WTC11 (cell line): Measurements from ENCODE around the gene SUPT4H1. TPM values are rescaled to one million over a fixed set of nuclear protein-coding genes. Genes with fewer than 3 reads are reported as not detected.

Experiments
- ATAC-seq: fragments of 200-7000 bp; cut with Tn5 transposase; 2 replicates; pipeline ENCODE4 v1.10.0; 2021; ENCODE audit warnings: mild to moderate bottlenecking, moderate library complexity
- CTCF ChIA-PET: fragments of 300-600 bp; sonication (Branson Sonifier 250); formaldehyde crosslinking; loops from one replicate; lab custom pipeline; 2021; ENCODE audit warnings: antibody characterized with exemption; lab: Charles Lee
- POLR2A ChIA-PET: fragments of 350-600 bp; sonication (Branson Sonifier 250); formaldehyde crosslinking; loops from one replicate; lab custom pipeline; 2021; ENCODE audit warnings: antibody characterized with exemption; lab: Charles Lee
- DNase-seq: peaks from one replicate; pipeline ENCODE4 v3.0.0; 2021; ENCODE audit warnings: low spot score
- H3K27ac Mint-ChIP-seq: 2 replicates; pipeline ENCODE4 v1.8.0; 2021; ENCODE audit warnings: mixed read lengths
- H3K27me3 Mint-ChIP-seq: 2 replicates; pipeline ENCODE4 v1.8.0; 2021; ENCODE audit warnings: low read depth, mild to moderate bottlenecking, moderate library complexity, mixed read lengths
- H3K36me3 Mint-ChIP-seq: 2 replicates; pipeline ENCODE4 v1.8.0; 2021; ENCODE audit warnings: mixed read lengths
- H3K4me1 Mint-ChIP-seq: 2 replicates; pipeline ENCODE4 v1.8.0; 2022; ENCODE audit warnings: mixed read lengths
- H3K4me3 Mint-ChIP-seq: 2 replicates; pipeline ENCODE4 v1.8.0; 2021; ENCODE audit warnings: mild to moderate bottlenecking, moderate library complexity, mixed read lengths
- H3K9me3 Mint-ChIP-seq: 2 replicates; pipeline ENCODE4 v1.8.0; 2021; ENCODE audit warnings: mixed read lengths
- ATF6 ChIP-seq: sonication (generic); formaldehyde crosslinking; IDR thresholded peaks from 2 replicates; pipeline ENCODE4 v1.8.1; 2023; ENCODE audit warnings: mild to moderate bottlenecking, missing genetic modification reagents
- E2F4 ChIP-seq: sonication (generic); formaldehyde crosslinking; IDR thresholded peaks from 2 replicates; pipeline ENCODE4 v1.8.1; 2022; ENCODE audit warnings: low read depth, mild to moderate bottlenecking, moderate library complexity, missing genetic modification reagents, borderline replicate concordance
- FOXK1 ChIP-seq: sonication (generic); formaldehyde crosslinking; IDR thresholded peaks from 2 replicates; pipeline ENCODE4 v1.8.0; 2022; ENCODE audit warnings: mild to moderate bottlenecking, moderate library complexity, missing genetic modification reagents
- FOXP4 ChIP-seq: sonication (generic); formaldehyde crosslinking; IDR thresholded peaks from 2 replicates; pipeline ENCODE4 v1.8.0; 2022; ENCODE audit warnings: mild to moderate bottlenecking, missing genetic modification reagents
- GABPB1 ChIP-seq: sonication (generic); formaldehyde crosslinking; IDR thresholded peaks from 2 replicates; pipeline ENCODE4 v1.8.1; 2023; ENCODE audit warnings: mild to moderate bottlenecking, missing genetic modification reagents
- GTF2I ChIP-seq: fragments of 250-450 bp; sonication (Bioruptor Pico); conservative IDR thresholded peaks from 2 replicates; pipeline ENCODE4 v1.4.0; 2021; ENCODE audit warnings: mild to moderate bottlenecking
- MXD4 ChIP-seq: fragments of 250-450 bp; sonication (Bioruptor Pico); IDR thresholded peaks from 2 replicates; pipeline ENCODE4 v1.8.0; 2021; ENCODE audit warnings: mild to moderate bottlenecking, moderate library complexity, borderline replicate concordance
- NFE2L1 ChIP-seq: sonication (generic); formaldehyde crosslinking; IDR thresholded peaks from 2 replicates; pipeline ENCODE4 v1.8.1; 2023; ENCODE audit warnings: missing genetic modification reagents
- NR3C1 ChIP-seq: sonication (generic); formaldehyde crosslinking; conservative IDR thresholded peaks from 2 replicates; pipeline ENCODE4 v1.8.1; 2023; ENCODE audit warnings: low read depth, mild to moderate bottlenecking, missing genetic modification reagents
- OVOL2 ChIP-seq: fragments of 250-450 bp; sonication (Bioruptor Pico); IDR thresholded peaks from 2 replicates; pipeline ENCODE4 v1.9.0; 2021; ENCODE audit warnings: mild to moderate bottlenecking, borderline replicate concordance
- PRDM15 ChIP-seq: sonication (generic); formaldehyde crosslinking; IDR thresholded peaks from 2 replicates; pipeline ENCODE4 v1.8.0; 2022; ENCODE audit warnings: missing genetic modification reagents
- SMAD4 ChIP-seq: sonication (generic); formaldehyde crosslinking; IDR thresholded peaks from 2 replicates; pipeline ENCODE4 v1.8.0; 2022; ENCODE audit warnings: mild to moderate bottlenecking, missing genetic modification reagents
- SOX15 ChIP-seq: fragments of 250-450 bp; sonication (Bioruptor Pico); IDR thresholded peaks from 2 replicates; pipeline ENCODE4 v1.9.0; 2021; ENCODE audit warnings: mild to moderate bottlenecking
- TEAD1 ChIP-seq: sonication (generic); formaldehyde crosslinking; IDR thresholded peaks from 2 replicates; pipeline ENCODE4 v1.8.0; 2022; ENCODE audit warnings: mild to moderate bottlenecking, missing genetic modification reagents
- ZNF512 ChIP-seq: sonication (generic); formaldehyde crosslinking; IDR thresholded peaks from 2 replicates; pipeline ENCODE4 v1.8.1; 2022; ENCODE audit warnings: missing genetic modification reagents, borderline replicate concordance
- total RNA-seq: library from RNA; stranded (reverse); gene quantifications from 3 replicates; pipeline ENCODE4 v1.2.3, GENCODE V29; 2021

SUPT4H1 gene
- total RNA-seq, 1 experiment from 2014 or later: 85.5 TPM

GRCh38 chr17:58314706-58315015, 37.3 kb downstream of the SUPT4H1 start:
- Mint-ChIP-seq H3K27ac (no peak overlapping the region), H3K27me3 (peaks cover 2% of the 10 kb centered on the region; the same call in 1 of the 2 replicates), H3K4me3 (no peak overlapping the region), H3K36me3 (no peaks in the 10 kb centered on the region), H3K9me3 (no peaks in the 10 kb centered on the region), H3K4me1 (peaks cover 5% of the 10 kb centered on the region)
- ChIA-PET CTCF (interaction anchor here (0.6 to 8.3 kb wide), 6 partner anchors 8 to 154 kb away, joined by 3 to 97 read pairs (median 31); partner anchors contain the start of gene RNF43), POLR2A (no interaction called here)
- no peak for ATAC-seq
- DNase-seq: no peak
- TF ChIP-seq SMAD4 (CRISPR knock-in tag) (no peak), GABPB1 (CRISPR knock-in tag) (no peak), TEAD1 (no peak), SOX15 (no peak), PRDM15 (CRISPR knock-in tag) (no peak), FOXP4 (no peak)
- TF ChIP-seq, all 79 proteins: peak for 0

DNA sequence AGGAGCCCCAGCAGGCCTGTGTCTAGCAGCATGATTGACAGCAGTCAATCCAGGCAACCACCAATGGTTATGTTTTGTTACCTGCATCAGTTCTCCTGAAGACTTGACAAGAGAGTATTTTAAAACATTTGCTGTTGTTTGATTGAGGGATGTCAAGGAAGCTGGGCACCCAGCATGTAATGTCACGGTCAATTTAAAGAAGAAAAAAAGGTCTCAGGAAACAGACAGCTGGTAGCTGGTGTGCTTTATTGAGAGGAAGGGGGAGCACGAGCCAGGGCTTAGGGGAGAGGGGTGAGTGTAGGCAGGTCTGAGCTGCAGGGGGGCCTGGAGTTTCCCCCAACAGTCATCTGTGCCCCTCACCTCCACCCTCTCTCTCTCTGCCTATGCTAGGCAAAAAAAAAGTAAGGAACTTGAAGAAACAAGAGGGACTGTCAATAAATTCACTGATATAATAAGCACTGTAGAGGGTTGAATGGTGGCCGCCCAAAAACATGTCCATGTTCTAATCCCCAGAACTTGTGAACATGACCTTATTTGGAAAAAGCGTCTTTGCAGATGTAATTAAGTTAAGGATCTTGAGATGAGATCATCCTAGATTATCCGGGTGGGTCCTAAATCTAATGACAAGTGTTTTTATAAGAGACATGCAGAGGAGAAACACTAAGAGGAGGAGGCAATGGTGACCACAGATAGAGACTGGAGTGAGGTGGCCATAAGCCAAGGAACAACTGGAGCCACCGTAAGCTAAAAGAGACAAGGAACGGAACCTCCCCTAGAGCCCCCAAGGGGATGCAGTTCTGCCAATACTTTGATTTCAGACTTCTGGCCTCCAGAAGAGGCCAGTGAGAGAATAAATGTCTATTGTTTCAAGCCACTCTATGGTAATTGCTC, 37.9 kb downstream of the SUPT4H1 start:
- no peaks in the 10 kb centered on the region for H3K36me3 Mint-ChIP-seq
- TF ChIP-seq ZNF512 (CRISPR knock-in tag) (no peak), NR3C1 (no peak), E2F4 (CRISPR knock-in tag) (no peak), MXD4 (CRISPR knock-in tag) (no peak), NFE2L1 (CRISPR knock-in tag) (no peak), GTF2I (CRISPR knock-in tag) (no peak)
- H3K27ac Mint-ChIP-seq: no peak overlapping the region; the same call in 1 of the 2 replicates
- DNase-seq: no peak
- ChIA-PET POLR2A (no interaction called here), CTCF (interaction anchor here (0.6 to 8.3 kb wide), 4 partner anchors 8 to 133 kb away, joined by 5 to 97 read pairs (median 66); partner anchors contain the start of gene RNF43)
- no peak for ATAC-seq
- peaks cover 5% of the 10 kb centered on the region for H3K4me1 Mint-ChIP-seq
- H3K9me3 Mint-ChIP-seq: no peaks in the 10 kb centered on the region
- no peak overlapping the region for H3K4me3 Mint-ChIP-seq
- no peaks in the 10 kb centered on the region for H3K27me3 Mint-ChIP-seq

DNA sequence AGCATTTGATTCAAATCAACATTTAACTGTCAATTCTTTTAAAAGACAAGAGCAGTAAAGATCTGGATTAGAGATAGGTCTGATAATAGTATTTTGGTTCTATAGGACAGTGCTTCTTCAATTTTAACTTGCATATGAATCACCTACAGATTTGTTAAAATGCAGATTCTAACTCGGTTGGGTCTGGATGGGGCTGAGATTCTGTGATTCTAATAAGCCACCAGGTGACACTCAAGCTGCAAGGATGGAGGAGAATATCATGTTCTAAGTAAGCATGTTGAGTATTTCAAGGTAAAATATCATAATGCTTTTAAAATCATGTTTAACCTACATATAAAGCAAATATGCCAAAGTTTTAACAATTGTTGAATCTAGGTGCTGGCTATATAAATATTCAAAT, 39.2 kb downstream of the SUPT4H1 start:
- POLR2A ChIA-PET: no interaction called here
- ATAC-seq (no peak), DNase-seq (no peak)
- no peaks in the 10 kb centered on the region for H3K36me3 Mint-ChIP-seq
- no peaks in the 10 kb centered on the region for H3K9me3 Mint-ChIP-seq
- no peaks in the 10 kb centered on the region; the same call in 1 of the 2 replicates for H3K27me3 Mint-ChIP-seq
- TF ChIP-seq FOXK1 (CRISPR knock-in tag): no peak
- no peak for TF ChIP-seq OVOL2 (CRISPR knock-in tag)
- no peak for TF ChIP-seq ATF6 (CRISPR knock-in tag)
- no peak overlapping the region for H3K27ac Mint-ChIP-seq
- CTCF ChIA-PET: interaction anchor here (0.6 to 8.3 kb wide), 10 partner anchors 7 to 138 kb away, joined by 3 to 97 read pairs (median 4); partner anchors contain the start of gene SUPT4H1
- no peak overlapping the region for H3K4me3 Mint-ChIP-seq
- peaks cover 5% of the 10 kb centered on the region for H3K4me1 Mint-ChIP-seq
